A549 (cell line): ENCODE measurements around the gene CIPC.

ENCODE experiments used
- KDM5A ChIP-seq: fragments of 200-600 bp; sonication (generic); IDR thresholded peaks from 2 replicates; pipeline ENCODE4 v1.6.1; 2016; ENCODE audit warnings: antibody characterized with exemption, mild to moderate bottlenecking
- SMC3 ChIP-seq: fragments of >200 bp; sonication (Bioruptor Twin); formaldehyde crosslinking; IDR thresholded peaks from 3 replicates; pipeline ENCODE4 v1.6.1; 2018; ENCODE audit warnings: inconsistent platforms
- TF ChIP-seq, protein P1 (sequence below): fragments of >200 bp; sonication (Bioruptor Twin); formaldehyde crosslinking; IDR thresholded peaks from 3 replicates; pipeline ENCODE4 v1.5.1; 2016
- TF ChIP-seq, protein P2 (sequence below): fragments of >200 bp; sonication (Bioruptor Twin); formaldehyde crosslinking; IDR thresholded peaks from 3 replicates; pipeline ENCODE4 v1.6.1; 2016

DNA sequence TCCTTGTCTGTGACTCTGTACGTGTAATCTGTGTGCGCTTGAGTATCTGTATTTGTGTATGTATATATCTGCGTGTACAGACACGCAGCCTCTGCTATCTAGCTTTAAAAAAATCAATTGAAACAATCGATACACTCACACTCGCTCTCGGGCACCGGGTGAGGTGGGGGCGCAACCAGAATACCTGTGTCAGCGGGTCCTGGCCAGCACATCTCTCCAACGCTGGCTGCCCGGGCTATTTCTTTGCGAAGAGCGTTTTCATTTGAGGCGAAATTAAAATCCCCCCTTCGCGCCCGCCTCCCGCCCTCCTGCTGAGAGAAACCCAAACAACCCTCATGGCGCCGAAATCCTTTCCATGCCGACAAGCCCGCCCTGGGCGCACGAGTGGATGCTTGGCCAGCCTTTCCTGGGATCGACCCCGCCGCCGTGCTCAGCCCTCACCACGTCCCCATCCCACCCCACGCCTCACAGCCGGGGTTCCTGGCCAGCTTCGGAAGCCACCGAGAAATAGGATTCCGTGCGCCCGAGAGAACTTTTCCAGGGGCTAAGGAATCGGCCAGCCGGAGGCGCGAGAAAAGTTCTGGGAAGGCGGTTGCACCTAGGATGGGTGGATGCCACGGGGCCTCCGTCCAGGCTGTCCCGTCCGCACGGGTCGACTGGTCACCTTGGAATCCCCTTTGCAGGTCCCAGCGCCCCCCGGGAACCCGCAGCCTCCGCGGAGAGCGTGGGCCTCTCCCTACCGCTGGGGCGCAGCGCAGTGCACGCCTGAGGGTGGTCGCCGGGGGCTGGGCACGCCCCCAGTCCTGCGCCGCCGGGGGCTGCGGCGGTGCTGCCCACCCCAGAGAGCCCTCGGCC lies 42.5 kb downstream of the CIPC start:
- TF ChIP-seq SMC3 (no peak), KDM5A (no peak)
- TF ChIP-seq, protein P1, sequence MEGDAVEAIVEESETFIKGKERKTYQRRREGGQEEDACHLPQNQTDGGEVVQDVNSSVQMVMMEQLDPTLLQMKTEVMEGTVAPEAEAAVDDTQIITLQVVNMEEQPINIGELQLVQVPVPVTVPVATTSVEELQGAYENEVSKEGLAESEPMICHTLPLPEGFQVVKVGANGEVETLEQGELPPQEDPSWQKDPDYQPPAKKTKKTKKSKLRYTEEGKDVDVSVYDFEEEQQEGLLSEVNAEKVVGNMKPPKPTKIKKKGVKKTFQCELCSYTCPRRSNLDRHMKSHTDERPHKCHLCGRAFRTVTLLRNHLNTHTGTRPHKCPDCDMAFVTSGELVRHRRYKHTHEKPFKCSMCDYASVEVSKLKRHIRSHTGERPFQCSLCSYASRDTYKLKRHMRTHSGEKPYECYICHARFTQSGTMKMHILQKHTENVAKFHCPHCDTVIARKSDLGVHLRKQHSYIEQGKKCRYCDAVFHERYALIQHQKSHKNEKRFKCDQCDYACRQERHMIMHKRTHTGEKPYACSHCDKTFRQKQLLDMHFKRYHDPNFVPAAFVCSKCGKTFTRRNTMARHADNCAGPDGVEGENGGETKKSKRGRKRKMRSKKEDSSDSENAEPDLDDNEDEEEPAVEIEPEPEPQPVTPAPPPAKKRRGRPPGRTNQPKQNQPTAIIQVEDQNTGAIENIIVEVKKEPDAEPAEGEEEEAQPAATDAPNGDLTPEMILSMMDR, result no peak
- TF ChIP-seq, protein P2, sequence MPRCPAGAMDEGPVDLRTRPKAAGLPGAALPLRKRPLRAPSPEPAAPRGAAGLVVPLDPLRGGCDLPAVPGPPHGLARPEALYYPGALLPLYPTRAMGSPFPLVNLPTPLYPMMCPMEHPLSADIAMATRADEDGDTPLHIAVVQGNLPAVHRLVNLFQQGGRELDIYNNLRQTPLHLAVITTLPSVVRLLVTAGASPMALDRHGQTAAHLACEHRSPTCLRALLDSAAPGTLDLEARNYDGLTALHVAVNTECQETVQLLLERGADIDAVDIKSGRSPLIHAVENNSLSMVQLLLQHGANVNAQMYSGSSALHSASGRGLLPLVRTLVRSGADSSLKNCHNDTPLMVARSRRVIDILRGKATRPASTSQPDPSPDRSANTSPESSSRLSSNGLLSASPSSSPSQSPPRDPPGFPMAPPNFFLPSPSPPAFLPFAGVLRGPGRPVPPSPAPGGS, result no peak
